ENCODE results near the gene TULP4.
A peak's percentile ranks its signal among the peaks of the same experiment; 100 is the strongest.
"Not testable (repeated sequence)": the region's sequence is repeated elsewhere in the genome, so short reads cannot be mapped to it uniquely, and the experiment has no call there.

The TULP4 gene

GRCh38 chr6:158296854-158297324 lies 15.4 kb upstream of the TULP4 start:
- not testable (repeated sequence) for DNase-seq

- not testable (repeated sequence) for DNase-seq
Observed at GRCh38 chr6:158297657-158298056, 14.6 kb upstream of the TULP4 start.

GRCh38 chr6:158300306-158301143 lies 11.7 kb upstream of the TULP4 start:
- peak; percentile 11 for DNase-seq

- not testable (repeated sequence) for DNase-seq
Observed at GRCh38 chr6:158301561-158301960, 10.7 kb upstream of the TULP4 start.

GRCh38 chr6:158302195-158302796 lies 10.0 kb upstream of the TULP4 start:
- DNase-seq: not testable (repeated sequence)

- DNase-seq: no peak
Observed at GRCh38 chr6:158303210-158303731, 9.0 kb upstream of the TULP4 start.

- no peak for DNase-seq
Observed at GRCh38 chr6:158304254-158304653, 8.0 kb upstream of the TULP4 start.

- no peak for DNase-seq
Observed at GRCh38 chr6:158309814-158310213, 2.5 kb upstream of the TULP4 start.

- no peak for DNase-seq
Observed at GRCh38 chr6:158311193-158311592, 1.1 kb upstream of the TULP4 start.

- no peak for DNase-seq
Observed at GRCh38 chr6:158311626-158312025, 639 bp upstream of the TULP4 start.

GRCh38 chr6:158312672-158313397 lies 570 bp downstream of the TULP4 start:
- no peak for DNase-seq

- DNase-seq: peak; percentile 47
Observed at GRCh38 chr6:158313989-158314388, 1.7 kb downstream of the TULP4 start.

- peak; percentile 36 for DNase-seq
Observed at GRCh38 chr6:158314737-158315136, 2.5 kb downstream of the TULP4 start.

GRCh38 chr6:158316022-158316421 lies 3.8 kb downstream of the TULP4 start:
- DNase-seq: no peak

- DNase-seq: no peak
Observed at GRCh38 chr6:158321960-158322359, 9.7 kb downstream of the TULP4 start.

GRCh38 chr6:158322400-158322723 lies 10.1 kb downstream of the TULP4 start:
- DNase-seq: no peak

- no peak for DNase-seq
Observed at GRCh38 chr6:158322724-158323560, 10.7 kb downstream of the TULP4 start.

- DNase-seq: no peak
Observed at GRCh38 chr6:158323561-158323958, 11.3 kb downstream of the TULP4 start.

- DNase-seq: no peak
Observed at GRCh38 chr6:158324136-158324535, 11.9 kb downstream of the TULP4 start.

- DNase-seq: no peak
Observed at GRCh38 chr6:158327211-158327610, 14.9 kb downstream of the TULP4 start.

GRCh38 chr6:158328952-158329351 lies 16.7 kb downstream of the TULP4 start:
- DNase-seq: no peak

GRCh38 chr6:158329531-158329930 lies 17.3 kb downstream of the TULP4 start:
- no peak for DNase-seq

GRCh38 chr6:158330016-158330415 lies 17.8 kb downstream of the TULP4 start:
- DNase-seq: no peak
